ENCODE measurements around the gene CD36.

Gene CD36

GRCh38 chr7:80662252-80662651 lies 23.8 kb downstream of the CD36 start:
- TF ChIP-seq TAF1 (IDR thresholded peaks at IDR 0.05; ENCODE audit: borderline replicate concordance, insufficient read depth, low read length) (no peak), POLR2AphosphoS5 (IDR thresholded peaks at IDR 0.05; ENCODE audit: low read depth, low read length) (no peak), SIN3A (IDR thresholded peaks at IDR 0.05; ENCODE audit: borderline replicate concordance, insufficient read depth, low read length) (no peak), REST (IDR thresholded peaks at IDR 0.05; ENCODE audit: insufficient read depth in 1 of 2, low read depth in 2 of 2, low read length in 2 of 2) (no peak), FOXP2 (optimal IDR thresholded peaks at IDR 0.05; ENCODE audit: borderline replicate concordance, extremely low read depth, extremely low read length, insufficient read depth) (no peak)

DNA sequence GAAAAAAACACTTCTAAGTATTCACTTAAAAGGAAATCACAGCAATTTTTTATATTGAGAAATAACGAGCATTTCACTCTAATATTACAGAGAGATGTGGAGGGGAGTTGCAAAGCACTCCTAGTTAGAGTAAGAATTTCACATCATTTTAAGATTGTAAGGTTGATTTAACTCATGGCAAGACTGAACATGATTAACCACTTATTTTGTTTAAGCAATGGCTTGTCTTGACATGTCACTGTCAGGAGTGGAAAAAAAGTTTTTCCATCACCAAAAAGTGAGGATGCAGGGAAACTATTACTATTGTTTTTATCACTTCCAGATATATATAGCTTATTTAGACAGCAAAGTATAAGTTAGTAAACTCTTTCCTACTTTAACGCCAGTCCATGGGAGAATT lies 27.1 kb downstream of the CD36 start:
- TF ChIP-seq POLR2AphosphoS5 (IDR thresholded peaks at IDR 0.05; ENCODE audit: low read depth, low read length) (no peak), FOXP2 (optimal IDR thresholded peaks at IDR 0.05; ENCODE audit: borderline replicate concordance, extremely low read depth, extremely low read length, insufficient read depth) (no peak), REST (IDR thresholded peaks at IDR 0.05; ENCODE audit: insufficient read depth in 1 of 2, low read depth in 2 of 2, low read length in 2 of 2) (no peak), TAF1 (IDR thresholded peaks at IDR 0.05; ENCODE audit: borderline replicate concordance, insufficient read depth, low read length) (no peak), SIN3A (IDR thresholded peaks at IDR 0.05; ENCODE audit: borderline replicate concordance, insufficient read depth, low read length) (no peak)

DNA sequence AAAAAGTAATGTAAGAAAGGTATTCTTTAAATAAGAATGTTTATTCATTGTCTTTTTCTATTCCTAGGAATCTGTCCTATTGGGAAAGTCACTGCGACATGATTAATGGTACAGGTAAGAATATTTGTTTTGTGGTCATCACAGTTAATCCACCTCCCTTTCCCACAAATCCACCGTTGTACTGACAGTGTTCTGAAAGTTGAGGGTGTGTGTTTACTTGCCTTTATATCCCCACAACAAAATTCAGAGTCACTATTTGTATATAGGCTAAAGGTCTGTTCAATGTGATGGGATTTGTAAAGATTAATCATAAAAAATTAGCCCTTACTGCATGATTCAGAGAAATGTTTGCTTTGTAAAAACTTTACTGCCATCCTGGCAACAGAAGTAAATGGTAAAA lies 27.9 kb downstream of the CD36 start:
- TF ChIP-seq FOXP2 (optimal IDR thresholded peaks at IDR 0.05; ENCODE audit: borderline replicate concordance, extremely low read depth, extremely low read length, insufficient read depth) (no peak), SIN3A (IDR thresholded peaks at IDR 0.05; ENCODE audit: borderline replicate concordance, insufficient read depth, low read length) (no peak), REST (IDR thresholded peaks at IDR 0.05; ENCODE audit: insufficient read depth in 1 of 2, low read depth in 2 of 2, low read length in 2 of 2) (no peak), POLR2AphosphoS5 (IDR thresholded peaks at IDR 0.05; ENCODE audit: low read depth, low read length) (no peak), TAF1 (IDR thresholded peaks at IDR 0.05; ENCODE audit: borderline replicate concordance, insufficient read depth, low read length) (no peak)

- TF ChIP-seq POLR2AphosphoS5 (IDR thresholded peaks at IDR 0.05; ENCODE audit: low read depth, low read length) = no peak
- TF ChIP-seq REST (IDR thresholded peaks at IDR 0.05; ENCODE audit: insufficient read depth in 1 of 2, low read depth in 2 of 2, low read length in 2 of 2) = no peak
- TF ChIP-seq TAF1 (IDR thresholded peaks at IDR 0.05; ENCODE audit: borderline replicate concordance, insufficient read depth, low read length) = no peak
- no peak for TF ChIP-seq FOXP2 (optimal IDR thresholded peaks at IDR 0.05; ENCODE audit: borderline replicate concordance, extremely low read depth, extremely low read length, insufficient read depth)
- no peak for TF ChIP-seq SIN3A (IDR thresholded peaks at IDR 0.05; ENCODE audit: borderline replicate concordance, insufficient read depth, low read length)
Observed at GRCh38 chr7:80671744-80672143, 33.3 kb downstream of the CD36 start.

GRCh38 chr7:80675090-80675489 lies 36.6 kb downstream of the CD36 start:
- TF ChIP-seq POLR2AphosphoS5 (IDR thresholded peaks at IDR 0.05; ENCODE audit: low read depth, low read length) (no peak), TAF1 (IDR thresholded peaks at IDR 0.05; ENCODE audit: borderline replicate concordance, insufficient read depth, low read length) (no peak), REST (IDR thresholded peaks at IDR 0.05; ENCODE audit: insufficient read depth in 1 of 2, low read depth in 2 of 2, low read length in 2 of 2) (no peak), FOXP2 (optimal IDR thresholded peaks at IDR 0.05; ENCODE audit: borderline replicate concordance, extremely low read depth, extremely low read length, insufficient read depth) (no peak), SIN3A (IDR thresholded peaks at IDR 0.05; ENCODE audit: borderline replicate concordance, insufficient read depth, low read length) (no peak)

Measured in PFSK-1 (cell line).